ENCODE measurements around the gene SERTAD4. TPM values are rescaled to one million over a fixed set of nuclear protein-coding genes. Genes with fewer than 3 reads are reported as not detected.

Gene SERTAD4
- total and polyA plus RNA-seq, 2 of the 8 experiments (the other 6 are each of a cell fraction or from before 2014, with no cell fraction given) = 0.54 to 3.2 TPM

DNA sequence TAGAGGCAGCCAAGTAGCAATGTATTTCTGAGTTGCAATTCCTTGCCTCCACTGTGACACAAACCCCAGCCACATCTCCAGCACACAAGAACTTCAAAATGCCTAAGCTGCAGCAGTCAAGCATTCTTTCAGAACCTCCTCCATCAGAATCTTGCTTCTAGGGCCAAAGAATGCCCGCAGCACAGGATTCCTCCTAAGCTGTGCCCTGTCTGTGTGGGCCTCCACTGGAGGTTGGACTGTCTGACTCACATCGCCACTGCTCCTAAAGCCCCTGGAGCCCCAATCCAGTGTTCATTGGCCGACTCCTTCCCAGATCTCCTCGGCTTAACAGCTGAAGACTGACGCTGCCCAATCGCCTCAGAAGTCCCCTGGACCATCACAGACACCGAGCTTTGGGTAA, 43.2 kb upstream of the SERTAD4 start:
- CTCF ChIA-PET (ENCODE audit: partially characterized antibody) = interaction anchor here (0.6 to 1.7 kb wide), 2 partner anchors 65 to 152 kb away, joined by 3 to 8 read pairs; no protein-coding TSS in a partner anchor
- TF ChIP-seq SIX5 (IDR thresholded peaks at IDR 0.05; ENCODE audit: low read depth, low read length) (no peak), SP1 (IDR thresholded peaks at IDR 0.05; ENCODE audit: low read depth, low read length) (no peak), CHD2 (IDR thresholded peaks at IDR 0.05; ENCODE audit: low read length) (no peak), EGR1 (IDR thresholded peaks at IDR 0.05; ENCODE audit: borderline replicate concordance, low read depth, low read length) (no peak), HDAC2 (IDR thresholded peaks at IDR 0.05; ENCODE audit: borderline replicate concordance in 1 of 2, low read depth in 2 of 2, low read length in 2 of 2) (no peak), TAF1 (IDR thresholded peaks at IDR 0.05; ENCODE audit: low read depth, low read length) (no peak), SP4 (IDR thresholded peaks at IDR 0.05; ENCODE audit: low read length) (no peak), KDM5A (IDR thresholded peaks at IDR 0.05; ENCODE audit: low read length) (no peak), RFX5 (IDR thresholded peaks at IDR 0.05; ENCODE audit: borderline replicate concordance, low read depth, low read length) (no peak), POU5F1 (IDR thresholded peaks at IDR 0.05; ENCODE audit: low read depth, low read length) (no peak), RXRA (IDR thresholded peaks at IDR 0.05; ENCODE audit: insufficient read depth, low read depth, low read length) (no peak), CHD1 (IDR thresholded peaks at IDR 0.05; ENCODE audit: low read depth, low read length) (no peak), GTF2F1 (IDR thresholded peaks at IDR 0.05; ENCODE audit: borderline replicate concordance, low read depth, low read length) (no peak), RBBP5 (IDR thresholded peaks at IDR 0.05; ENCODE audit: borderline replicate concordance, low read depth, low read length) (no peak), CREB1 (IDR thresholded peaks at IDR 0.05) (no peak), HDAC6 (IDR thresholded peaks at IDR 0.05; ENCODE audit: low read depth, low read length) (no peak), CEBPB (IDR thresholded peaks at IDR 0.05; ENCODE audit: low read depth, low read length) (no peak)

More for the DNA sequence above, 43.2 kb upstream of the SERTAD4 start:
- H3K79me2 ChIP-seq (ENCODE audit: control insufficient read depth in 1 of 2, insufficient read depth in 2 of 2, low read length in 2 of 2) = no peaks in the 10 kb centered on the region
- no peak overlapping the region for H4K5ac ChIP-seq (ENCODE audit: insufficient read length, low read depth, low read length)
- H3K56ac ChIP-seq (replicated peaks; ENCODE audit: insufficient read length, low read depth, low read length) = no peak overlapping the region
- H2BK5ac ChIP-seq (ENCODE audit: low read depth, low read length) = no peak overlapping the region
- H3K79me1 ChIP-seq (ENCODE audit: low read depth, low read length) = no peaks in the 10 kb centered on the region
- no peak overlapping the region for H4K91ac ChIP-seq (replicated peaks; ENCODE audit: insufficient read length, low read length)
- no peak overlapping the region for H3K27ac ChIP-seq (ENCODE audit: low read depth, low read length)
- no peak overlapping the region for H3K9ac ChIP-seq (replicated peaks in 1 of 4; ENCODE audit: extremely low read depth in 1 of 4, low read depth in 3 of 4, low read length in 3 of 4)
- no peaks in the 10 kb centered on the region for H3K23me2 ChIP-seq (ENCODE audit: low read depth, low read length)
- no peak overlapping the region for H3K4me3 ChIP-seq (ENCODE audit: extremely low read depth in 1 of 4, insufficient read depth in 2 of 4, low read depth in 3 of 4, low read length in 4 of 4)
- no peak overlapping the region for H2BK15ac ChIP-seq (ENCODE audit: low read length)
- no peak overlapping the region for H3K4me2 ChIP-seq (ENCODE audit: insufficient read depth in 1 of 2, low read depth in 2 of 2, low read length in 2 of 2)
- H3K18ac ChIP-seq (ENCODE audit: extremely low read depth, low read length) = no peak overlapping the region
- DNase-seq (ENCODE audit: low read depth in 1 of 2, low spot score in 2 of 2) (no peak), FAIRE-seq (no peak)
- no peak overlapping the region for H3K23ac ChIP-seq (ENCODE audit: insufficient read length)
- H2BK120ac ChIP-seq (replicated peaks; ENCODE audit: low read depth, low read length) = no peak overlapping the region
- POLR2A ChIA-PET (ENCODE audit: partially characterized antibody) = no interaction called here
- H4K8ac ChIP-seq (ENCODE audit: extremely low read depth, insufficient read depth, low read length) = no peak overlapping the region
- no peaks in the 10 kb centered on the region for H3K9me3 ChIP-seq (ENCODE audit: insufficient read depth in 2 of 2, low read depth in 1 of 2, low read length in 1 of 2)
- no peak overlapping the region for H3K4ac ChIP-seq (replicated peaks; ENCODE audit: insufficient read length, low read depth, low read length)
- no peak overlapping the region for H3K14ac ChIP-seq (ENCODE audit: insufficient read length)
- no peaks in the 10 kb centered on the region for H4K20me1 ChIP-seq (replicated peaks in 1 of 2; ENCODE audit: control insufficient read depth in 1 of 2, insufficient read depth in 2 of 2, low read length in 2 of 2)
- 89% methylated on average over 7 of the region's 7 CpGs; no CpG with 5 or more reads in 1 of the 2 experiments for WGBS, 2 experiments (ENCODE audit: extremely low coverage in 1 of 2, insufficient coverage in 1 of 2, insufficient read length in 1 of 2, insufficient replicate concordance in 2 of 2, low coverage in 1 of 2, low lambda C conversion rate in 2 of 2, missing lambda C conversion rate in 1 of 2)
- H3K36me3 ChIP-seq (ENCODE audit: control insufficient read depth in 2 of 4, insufficient read depth in 4 of 4, low read length in 3 of 4) = no peaks in the 10 kb centered on the region
- no peaks in the 10 kb centered on the region for H3K4me1 ChIP-seq (replicated peaks in 1 of 4; ENCODE audit: control insufficient read depth in 3 of 4, insufficient read depth in 4 of 4, low read length in 3 of 4)
- no peak overlapping the region for H2BK20ac ChIP-seq (ENCODE audit: low read length)
- H2AFZ ChIP-seq (ENCODE audit: low read length) = no peak overlapping the region
- no peak overlapping the region for H2BK12ac ChIP-seq (ENCODE audit: low read depth, low read length)
- H2AK5ac ChIP-seq (ENCODE audit: low read depth, low read length) = no peak overlapping the region
- H3K27me3 ChIP-seq (replicated peaks in 1 of 4; ENCODE audit: control insufficient read depth in 3 of 4, extremely low read depth in 1 of 4, insufficient read depth in 3 of 4, low read length in 3 of 4) = no peaks in the 10 kb centered on the region

Data from H1 (cell line).